Measurements from ENCODE around the gene RAP1GAP2.

The RAP1GAP2 gene

GRCh38 chr17:2758870-2759269 is 37.4 kb upstream of the RAP1GAP2 start:
- TF ChIP-seq, protein P1, sequence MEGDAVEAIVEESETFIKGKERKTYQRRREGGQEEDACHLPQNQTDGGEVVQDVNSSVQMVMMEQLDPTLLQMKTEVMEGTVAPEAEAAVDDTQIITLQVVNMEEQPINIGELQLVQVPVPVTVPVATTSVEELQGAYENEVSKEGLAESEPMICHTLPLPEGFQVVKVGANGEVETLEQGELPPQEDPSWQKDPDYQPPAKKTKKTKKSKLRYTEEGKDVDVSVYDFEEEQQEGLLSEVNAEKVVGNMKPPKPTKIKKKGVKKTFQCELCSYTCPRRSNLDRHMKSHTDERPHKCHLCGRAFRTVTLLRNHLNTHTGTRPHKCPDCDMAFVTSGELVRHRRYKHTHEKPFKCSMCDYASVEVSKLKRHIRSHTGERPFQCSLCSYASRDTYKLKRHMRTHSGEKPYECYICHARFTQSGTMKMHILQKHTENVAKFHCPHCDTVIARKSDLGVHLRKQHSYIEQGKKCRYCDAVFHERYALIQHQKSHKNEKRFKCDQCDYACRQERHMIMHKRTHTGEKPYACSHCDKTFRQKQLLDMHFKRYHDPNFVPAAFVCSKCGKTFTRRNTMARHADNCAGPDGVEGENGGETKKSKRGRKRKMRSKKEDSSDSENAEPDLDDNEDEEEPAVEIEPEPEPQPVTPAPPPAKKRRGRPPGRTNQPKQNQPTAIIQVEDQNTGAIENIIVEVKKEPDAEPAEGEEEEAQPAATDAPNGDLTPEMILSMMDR (IDR thresholded peaks at IDR 0.05; ENCODE audit: low read depth, low read length): no peak

GRCh38 chr17:2770129-2770528 is 26.1 kb upstream of the RAP1GAP2 start:
- TF ChIP-seq, protein P1 (IDR thresholded peaks at IDR 0.05; ENCODE audit: low read depth, low read length): no peak
- no peak overlapping the region for H3K4me3 ChIP-seq (ENCODE audit: low read depth, low read length)

More at GRCh38 chr17:2758870-2759269, 37.4 kb upstream of the RAP1GAP2 start:
- no peak overlapping the region for H3K4me3 ChIP-seq (ENCODE audit: low read depth, low read length)

DNA sequence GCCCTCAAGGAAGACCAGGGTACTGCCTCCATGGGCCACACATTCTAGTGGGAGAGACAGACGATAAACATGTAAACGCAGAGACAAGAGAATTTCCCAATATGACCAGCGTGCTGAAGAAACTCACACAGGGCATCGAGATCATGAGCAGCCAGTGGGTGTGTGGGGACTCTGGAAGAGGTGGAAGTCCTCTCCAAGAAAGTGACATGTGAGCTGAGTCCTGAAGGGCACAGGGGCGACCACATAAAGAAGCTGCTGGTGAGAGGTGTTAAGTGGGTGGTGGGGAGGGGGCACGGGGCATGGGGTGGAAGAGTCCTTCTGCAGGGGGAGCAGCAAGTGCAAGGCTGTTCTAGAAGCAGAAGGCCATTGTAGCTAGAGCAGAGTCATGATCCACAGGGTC is 21.0 kb upstream of the RAP1GAP2 start:
- TF ChIP-seq, protein P1 (IDR thresholded peaks at IDR 0.05; ENCODE audit: low read depth, low read length): no peak
- no peak overlapping the region for H3K4me3 ChIP-seq (ENCODE audit: low read depth, low read length)

- H3K4me3 ChIP-seq (ENCODE audit: low read depth, low read length): no peak overlapping the region
Measured at GRCh38 chr17:2776589-2777241, 19.5 kb upstream of the RAP1GAP2 start.

DNA sequence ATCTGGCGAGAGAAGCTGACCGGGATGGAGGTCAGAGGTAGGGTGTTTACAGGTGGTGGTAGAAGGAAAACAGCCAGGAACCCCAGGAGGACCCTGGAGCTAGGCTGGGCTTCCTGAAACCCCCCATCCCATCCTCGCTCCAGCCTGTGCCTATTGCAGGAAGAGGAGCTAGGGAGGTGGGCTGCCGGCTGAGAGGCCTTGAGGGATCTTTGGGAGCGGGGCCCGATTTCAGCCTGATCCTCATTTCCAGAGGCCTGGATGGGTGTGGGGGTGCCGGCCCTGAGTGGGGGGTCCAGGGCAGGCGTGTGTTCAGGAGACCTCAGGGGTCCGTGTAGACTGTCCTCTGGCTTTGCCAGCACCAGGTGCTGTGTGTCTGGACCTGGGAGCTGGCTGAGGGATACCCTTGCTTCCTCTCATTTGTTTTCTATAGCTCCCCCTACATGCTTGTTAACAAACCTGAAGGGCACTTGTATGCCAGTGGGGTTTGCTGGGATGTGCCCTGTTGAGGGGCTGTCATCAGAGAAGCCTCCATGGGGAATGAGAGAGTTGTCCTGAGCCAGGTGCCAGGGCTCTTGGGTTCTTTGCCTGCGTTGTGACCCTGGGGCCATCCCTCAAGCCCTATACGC is 18.9 kb upstream of the RAP1GAP2 start:
- TF ChIP-seq, protein P1 (IDR thresholded peaks at IDR 0.05; ENCODE audit: low read depth, low read length): no peak
- no peak overlapping the region for H3K4me3 ChIP-seq (ENCODE audit: low read depth, low read length)

More at GRCh38 chr17:2776589-2777241, 19.5 kb upstream of the RAP1GAP2 start:
- TF ChIP-seq, protein P1 (IDR thresholded peaks at IDR 0.05; ENCODE audit: low read depth, low read length): no peak

DNA sequence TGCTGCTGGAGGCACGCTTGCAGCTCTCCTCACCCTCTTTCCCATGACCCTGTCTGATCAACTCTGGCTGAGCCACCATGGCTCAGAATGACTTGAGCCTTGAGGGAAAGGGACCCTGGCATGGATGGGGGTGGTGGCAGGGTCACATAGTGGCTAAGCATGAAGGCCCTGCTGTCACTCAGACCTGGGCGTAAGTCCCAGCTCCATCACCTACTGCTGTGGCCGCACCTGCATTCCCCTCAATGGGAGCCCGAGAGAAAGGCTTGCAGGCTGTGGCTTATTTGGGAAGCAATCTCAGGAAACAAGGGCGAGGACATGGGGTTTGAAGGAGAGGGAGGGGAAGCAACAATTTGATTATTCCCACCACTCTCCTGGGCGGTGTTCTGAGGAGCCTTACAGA is 17.7 kb upstream of the RAP1GAP2 start:
- no peak overlapping the region for H3K4me3 ChIP-seq (ENCODE audit: low read depth, low read length)
- TF ChIP-seq, protein P1 (IDR thresholded peaks at IDR 0.05; ENCODE audit: low read depth, low read length): no peak

DNA sequence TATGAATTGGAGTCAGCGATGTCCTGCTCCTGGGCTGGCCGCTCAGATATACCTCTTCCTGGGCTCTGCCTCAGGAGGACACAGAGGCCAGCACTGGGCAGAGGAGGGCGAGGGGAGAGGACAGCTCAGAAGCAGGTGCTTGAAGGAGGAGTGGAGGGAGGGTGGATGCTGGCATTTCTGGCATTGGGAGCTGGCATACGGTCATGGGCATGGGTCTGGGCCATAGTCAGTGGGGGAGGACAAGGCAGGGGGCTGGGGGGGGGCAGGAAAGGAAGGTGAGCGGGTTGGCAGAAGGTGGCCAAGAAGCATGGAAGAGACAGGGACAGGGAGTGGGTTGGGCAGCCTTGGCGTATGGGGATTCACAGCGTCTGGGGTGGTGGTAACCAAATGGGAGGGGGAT is 16.7 kb upstream of the RAP1GAP2 start:
- H3K4me3 ChIP-seq (ENCODE audit: low read depth, low read length): no peak overlapping the region

More for the DNA sequence above, 16.7 kb upstream of the RAP1GAP2 start:
- TF ChIP-seq, protein P1 (IDR thresholded peaks at IDR 0.05; ENCODE audit: low read depth, low read length): no peak
